ENCODE measurements around the gene CASKIN2.
A peak's percentile ranks its signal among the peaks of the same experiment; 100 is the strongest.
"Not testable (repeated sequence)": the region's sequence is repeated elsewhere in the genome, so short reads cannot be mapped to it uniquely, and the experiment has no call there.

The CASKIN2 gene

GRCh38 chr17:75490953-75491649, 24.2 kb downstream of the CASKIN2 start:
- no peak for DNase-seq (ENCODE audit: low read depth)

DNA sequence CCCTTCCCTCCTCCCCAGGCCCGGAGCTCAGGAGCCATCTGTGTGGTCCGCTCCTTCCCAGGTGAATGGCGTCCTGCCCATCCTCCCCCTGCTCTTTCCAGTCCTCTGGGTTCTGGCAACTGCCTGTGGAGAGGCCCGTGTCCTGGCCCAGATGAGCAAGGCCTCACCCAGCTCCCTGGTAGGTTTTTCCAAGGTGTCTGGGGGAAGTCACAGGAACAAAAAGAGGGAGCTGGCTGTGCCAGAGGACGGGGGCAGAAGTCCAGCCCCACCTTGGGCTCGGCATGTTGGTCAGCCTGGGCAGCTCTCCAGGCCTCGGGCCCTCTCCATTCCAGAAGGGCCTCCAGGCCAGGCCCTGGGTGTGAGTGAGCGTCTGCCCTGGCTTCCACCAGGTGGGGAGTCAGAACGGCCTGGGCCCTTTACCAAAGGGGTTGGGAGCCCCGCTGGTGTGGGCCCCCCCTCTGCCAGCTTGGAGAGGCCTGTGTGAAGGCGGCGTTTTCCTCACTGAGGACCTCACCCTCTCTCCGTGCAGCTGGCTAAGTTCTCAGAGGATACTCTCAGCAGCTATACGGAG, 25.1 kb downstream of the CASKIN2 start:
- no peak for DNase-seq (ENCODE audit: low read depth)

DNA sequence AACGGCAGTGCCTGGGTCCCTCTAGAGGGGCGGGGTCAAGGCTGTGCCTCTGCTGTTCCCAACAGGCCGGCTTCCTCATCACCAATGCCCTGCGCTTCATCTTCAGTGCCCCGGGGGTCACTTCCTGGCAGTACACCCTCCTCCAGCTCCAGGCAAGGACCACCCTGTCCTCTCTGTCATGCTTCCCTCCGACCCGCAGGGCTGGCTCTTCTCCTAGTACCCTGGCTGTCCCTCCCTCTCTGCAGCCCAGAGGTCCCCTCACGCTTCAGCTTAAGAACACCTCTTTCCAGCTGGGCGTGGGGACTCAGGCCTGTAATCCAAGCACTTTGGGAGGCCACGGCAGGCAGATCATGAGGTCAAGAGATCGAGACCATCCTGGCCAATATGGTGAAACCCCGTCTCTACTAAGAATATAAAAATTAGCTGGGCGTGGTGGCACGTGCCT, 25.8 kb downstream of the CASKIN2 start:
- no peak for DNase-seq (ENCODE audit: low read depth)

- no peak for DNase-seq (ENCODE audit: low read depth)
Observed at GRCh38 chr17:75488693-75489510, 26.4 kb downstream of the CASKIN2 start.

- peak; percentile 23 for DNase-seq (ENCODE audit: low read depth)
Observed at GRCh38 chr17:75487351-75488070, 27.8 kb downstream of the CASKIN2 start.

DNA sequence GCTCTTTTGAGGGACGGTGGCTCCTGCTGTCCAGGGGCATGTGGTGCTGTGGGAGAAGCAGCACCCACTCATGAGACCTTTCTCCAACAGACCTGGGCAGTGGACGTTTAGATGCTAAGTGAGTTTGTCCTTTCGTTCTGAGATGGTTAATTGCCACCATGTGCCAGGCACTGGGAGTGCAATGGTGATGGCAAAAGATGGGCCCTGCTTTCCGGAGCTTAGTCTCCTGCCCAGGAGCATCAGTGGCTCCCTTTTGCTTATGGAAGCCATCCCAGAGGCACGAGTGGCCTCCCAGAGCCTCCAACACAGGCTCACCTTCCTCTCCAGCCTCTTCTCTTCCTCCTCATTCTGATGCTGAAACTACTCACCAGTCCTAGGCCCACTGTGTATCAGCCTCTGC, 28.4 kb downstream of the CASKIN2 start:
- DNase-seq (ENCODE audit: low read depth): no peak

GRCh38 chr17:75486151-75486550, 29.2 kb downstream of the CASKIN2 start:
- DNase-seq (ENCODE audit: low read depth): no peak

GRCh38 chr17:75485688-75486087, 29.6 kb downstream of the CASKIN2 start:
- no peak for DNase-seq (ENCODE audit: low read depth)

- no peak for DNase-seq (ENCODE audit: low read depth)
Observed at GRCh38 chr17:75482098-75482942, 33.0 kb downstream of the CASKIN2 start.

DNA sequence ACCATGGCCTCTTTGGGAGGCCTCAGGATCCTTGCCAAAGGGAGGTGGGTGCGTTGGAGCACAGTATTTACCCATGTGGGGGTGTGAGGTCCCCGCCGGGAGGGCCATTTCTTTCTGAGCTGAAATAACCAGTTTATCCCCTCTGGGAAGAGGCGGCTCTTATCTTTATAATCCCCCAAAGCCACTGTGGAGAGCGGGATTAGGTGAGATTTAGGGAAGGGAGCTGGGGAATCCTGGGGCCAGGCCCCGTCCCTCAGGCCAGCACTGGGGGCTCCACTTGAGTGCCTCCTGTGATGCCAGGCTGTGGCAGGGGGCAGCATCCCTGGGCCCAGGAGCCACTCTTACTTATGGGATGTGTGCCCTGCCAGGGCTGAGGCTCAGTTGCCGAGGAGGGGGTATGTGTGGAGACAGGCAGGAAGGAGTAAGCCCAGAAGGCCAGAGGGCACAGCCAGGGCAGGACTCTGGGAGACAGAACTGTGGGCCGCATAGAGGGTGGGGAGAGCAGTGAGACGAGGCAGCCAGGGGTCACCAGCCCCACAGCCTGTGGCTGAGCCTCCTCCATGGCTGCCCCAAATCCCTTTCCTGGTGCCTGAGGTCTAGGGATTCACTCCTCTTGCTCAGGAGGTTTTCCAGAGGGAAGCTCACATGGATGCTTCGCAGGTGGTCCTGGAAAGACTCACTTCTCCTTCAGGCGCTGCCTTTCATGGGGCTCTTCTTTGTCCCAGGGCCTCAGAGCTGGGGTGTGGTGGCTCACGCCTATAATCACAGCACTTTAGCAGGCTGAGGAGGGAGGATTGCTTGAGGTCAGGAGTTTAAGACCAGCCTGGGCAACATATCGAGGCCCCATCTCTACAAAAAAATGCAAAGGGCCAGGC, 33.9 kb downstream of the CASKIN2 start:
- no peak for DNase-seq (ENCODE audit: low read depth)

- DNase-seq (ENCODE audit: low read depth): no peak
Observed at GRCh38 chr17:75480281-75480680, 35.1 kb downstream of the CASKIN2 start.

DNA sequence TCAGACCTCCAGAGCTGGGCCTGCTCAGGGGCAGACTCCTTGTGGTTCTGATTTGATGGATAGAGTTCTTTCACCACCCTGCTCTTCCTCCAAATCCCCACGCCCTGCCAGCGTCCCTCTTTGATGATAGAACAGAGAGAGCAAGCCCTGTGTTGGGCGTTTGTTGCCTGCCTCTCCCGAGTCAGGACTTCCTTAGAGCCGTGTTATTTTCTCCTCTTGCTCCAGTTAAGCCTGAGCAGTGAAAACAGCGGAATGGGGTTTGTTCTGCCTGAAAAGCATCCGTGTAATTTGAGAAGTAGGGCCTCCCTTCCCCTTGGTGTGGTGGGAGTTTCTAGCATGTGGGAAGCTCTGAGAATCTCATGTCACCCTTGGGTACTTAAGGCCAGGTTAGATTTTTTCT, 36.8 kb downstream of the CASKIN2 start:
- DNase-seq (ENCODE audit: low read depth): no peak

DNA sequence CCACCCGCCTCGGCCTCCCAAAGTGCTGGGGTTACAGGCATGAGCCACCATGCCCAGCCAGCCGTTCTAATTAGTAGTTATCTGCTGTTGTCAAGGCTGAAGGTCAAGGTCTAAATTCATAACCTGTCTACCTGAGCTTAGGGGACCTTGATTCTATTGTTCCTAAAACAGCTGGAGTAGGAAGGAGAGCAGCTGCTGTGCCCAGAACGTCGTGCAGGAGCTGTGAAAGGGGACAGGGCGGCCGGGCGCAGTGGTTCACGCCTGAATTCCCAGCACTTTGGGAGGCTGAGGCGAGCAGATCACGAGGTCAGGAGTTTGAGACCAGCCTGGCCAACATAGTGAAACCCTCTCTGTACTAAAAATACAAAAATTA, 37.9 kb downstream of the CASKIN2 start:
- DNase-seq (ENCODE audit: low read depth): not testable (repeated sequence)

- no peak for DNase-seq (ENCODE audit: low read depth)
Observed at GRCh38 chr17:75476752-75477489, 38.4 kb downstream of the CASKIN2 start.

GRCh38 chr17:75476271-75476671, 39.1 kb downstream of the CASKIN2 start:
- DNase-seq (ENCODE audit: low read depth): no peak

- DNase-seq (ENCODE audit: low read depth): no peak
Observed at GRCh38 chr17:75475851-75476250, 39.5 kb downstream of the CASKIN2 start.

DNA sequence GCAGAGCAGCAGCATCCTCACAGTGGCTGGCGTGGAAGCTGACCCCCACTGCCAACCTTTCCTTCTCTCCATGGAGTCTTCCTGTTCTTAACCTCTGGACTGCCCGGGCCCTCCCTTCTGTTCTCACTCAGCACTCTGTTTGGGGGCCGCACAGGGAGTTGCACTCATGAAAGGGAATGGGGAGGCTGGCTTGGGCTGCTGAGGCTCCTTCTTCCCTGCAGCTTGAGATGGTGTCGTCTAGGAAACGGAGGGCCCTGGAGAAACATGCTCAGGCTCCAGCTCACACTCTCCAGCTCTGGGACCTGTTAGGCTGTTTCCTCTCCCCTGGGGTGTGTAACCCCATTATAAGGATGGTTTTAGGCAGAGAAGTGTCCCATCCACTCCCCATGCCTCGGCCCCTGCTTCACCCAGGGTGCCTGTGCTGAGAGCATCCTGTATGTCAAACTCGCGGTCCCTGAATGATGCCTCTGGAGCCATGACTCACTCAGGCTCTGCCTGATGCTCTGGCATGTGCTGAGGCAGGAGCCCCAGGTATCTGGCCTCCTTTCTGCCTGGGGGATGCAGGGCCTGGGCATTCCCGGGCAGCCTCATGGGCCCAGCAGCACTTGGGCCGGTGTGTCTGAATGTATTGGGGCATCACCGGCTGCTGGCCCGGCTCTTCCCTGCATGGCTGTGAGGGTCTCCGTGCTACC, 40.0 kb downstream of the CASKIN2 start:
- DNase-seq (ENCODE audit: low read depth): peak; percentile 34

DNA sequence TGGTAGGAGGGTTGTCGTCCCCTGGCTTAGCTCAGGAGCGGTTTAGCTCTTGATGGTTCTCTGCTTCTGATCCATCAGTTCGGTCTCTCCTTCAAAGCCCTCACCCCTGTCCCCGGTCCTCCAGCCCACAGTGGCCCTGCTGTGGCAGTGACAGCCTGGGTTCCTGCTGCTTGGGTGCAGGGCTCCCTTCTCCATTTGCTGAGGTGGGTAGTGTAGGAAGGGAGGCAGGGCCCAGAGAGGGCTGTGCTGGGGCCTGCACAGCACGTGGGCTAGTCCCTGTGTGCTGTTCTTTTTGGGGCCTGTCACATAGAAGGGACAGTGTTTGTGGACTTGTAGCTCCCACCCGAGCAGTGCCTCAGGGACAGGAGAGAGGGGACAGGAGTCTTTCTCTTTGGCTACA, 40.6 kb downstream of the CASKIN2 start:
- DNase-seq (ENCODE audit: low read depth): no peak

DNA sequence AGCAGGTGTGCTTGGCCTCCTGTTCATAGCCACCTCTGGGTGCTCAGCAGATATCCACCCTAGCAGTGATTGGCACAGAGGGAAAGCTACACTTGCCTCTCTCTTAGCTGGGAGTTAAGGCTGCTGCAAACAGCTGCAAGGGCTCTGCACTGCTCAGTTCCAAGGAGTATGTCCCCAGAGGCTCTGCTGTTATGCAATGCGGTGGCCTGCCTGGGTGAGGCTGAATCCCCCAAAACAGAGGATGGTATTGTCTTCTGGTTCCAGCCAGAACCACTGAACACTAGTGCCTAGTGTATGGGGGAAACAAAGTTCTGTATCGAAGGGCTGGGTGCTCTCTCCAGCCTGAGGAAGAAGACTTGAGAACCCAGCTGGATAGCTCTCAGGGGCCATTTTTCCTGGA, 42.1 kb downstream of the CASKIN2 start:
- no peak for DNase-seq (ENCODE audit: low read depth)

All from ELR (cell line).